Kidney epithelial cell (primary cell): ENCODE results near the gene PAQR5. TPM values are rescaled to one million over a fixed set of nuclear protein-coding genes. Genes with fewer than 3 reads are reported as not detected.

Experiments
- DNase-seq: peaks from one replicate; pipeline ENCODE4 v3.0.0-alpha.2; 2010; ENCODE audit warnings: low read depth
- H3K27me3 ChIP-seq: 2 replicates; pipeline ENCODE4 v1.6.0; 2011; ENCODE audit warnings: low read length; ENCODE audit not compliant: control insufficient read depth, insufficient read depth
- H3K36me3 ChIP-seq: 2 replicates; pipeline ENCODE4 v1.5.1; 2011; ENCODE audit warnings: low read length; ENCODE audit not compliant: control insufficient read depth, insufficient read depth
- H3K4me3 ChIP-seq: 2 replicates; pipeline ENCODE4 v1.5.1; 2011; ENCODE audit warnings: low read depth, mild to moderate bottlenecking, control low read depth, low read length
- CTCF ChIP-seq: IDR thresholded peaks from 2 replicates; pipeline ENCODE4 v1.5.1; 2011; ENCODE audit warnings: mild to moderate bottlenecking, moderate library complexity, low read length, control low read depth, inconsistent platforms; ENCODE audit not compliant: insufficient read depth, poor library complexity, severe bottlenecking
- total RNA-seq: library from RNA; depleted of rRNA; stranded (reverse); fragments of >200 nt; gene quantifications from 2 replicates; pipeline ENCODE4 v1.2.3, GENCODE V29; 2015

The PAQR5 gene
- total RNA-seq, 1 donor from 2014 or later = 9.7 TPM

GRCh38 chr15:69316291-69316690 is 17.6 kb downstream of the PAQR5 start:
- no peak overlapping the region for H3K4me3 ChIP-seq
- no peaks in the 10 kb centered on the region for H3K27me3 ChIP-seq
- no peak for TF ChIP-seq CTCF
- no peaks in the 10 kb centered on the region for H3K36me3 ChIP-seq
- no peak for DNase-seq

- no peaks in the 10 kb centered on the region for H3K36me3 ChIP-seq
- H3K27me3 ChIP-seq = no peaks in the 10 kb centered on the region
- no peak overlapping the region for H3K4me3 ChIP-seq
- no peak for DNase-seq
- TF ChIP-seq CTCF = no peak
Measured at GRCh38 chr15:69317392-69317841, 18.7 kb downstream of the PAQR5 start.

DNA sequence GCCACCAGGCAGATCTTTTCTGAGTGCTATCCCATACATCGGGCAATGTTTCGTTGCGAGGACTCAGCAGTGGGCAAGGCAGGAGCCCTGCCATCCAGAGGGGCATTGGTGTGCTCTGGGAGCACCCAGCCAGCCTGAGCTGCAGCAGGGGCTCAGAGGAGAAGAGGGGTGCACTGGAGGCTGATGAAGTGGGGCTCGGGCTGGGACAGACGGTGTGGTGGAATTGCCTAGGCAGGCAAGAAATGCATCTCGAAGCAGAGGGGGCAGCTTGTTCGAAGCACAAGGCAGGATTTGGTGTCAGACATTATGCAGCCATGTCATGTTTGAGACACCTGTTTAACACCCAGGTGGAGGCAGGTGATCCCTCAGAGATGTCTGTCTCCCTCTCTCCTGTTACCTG is 19.3 kb downstream of the PAQR5 start:
- TF ChIP-seq CTCF = no peak
- peaks cover under 1% of the 10 kb centered on the region for H3K27me3 ChIP-seq
- no peak for DNase-seq
- no peak overlapping the region for H3K4me3 ChIP-seq
- no peaks in the 10 kb centered on the region for H3K36me3 ChIP-seq

DNA sequence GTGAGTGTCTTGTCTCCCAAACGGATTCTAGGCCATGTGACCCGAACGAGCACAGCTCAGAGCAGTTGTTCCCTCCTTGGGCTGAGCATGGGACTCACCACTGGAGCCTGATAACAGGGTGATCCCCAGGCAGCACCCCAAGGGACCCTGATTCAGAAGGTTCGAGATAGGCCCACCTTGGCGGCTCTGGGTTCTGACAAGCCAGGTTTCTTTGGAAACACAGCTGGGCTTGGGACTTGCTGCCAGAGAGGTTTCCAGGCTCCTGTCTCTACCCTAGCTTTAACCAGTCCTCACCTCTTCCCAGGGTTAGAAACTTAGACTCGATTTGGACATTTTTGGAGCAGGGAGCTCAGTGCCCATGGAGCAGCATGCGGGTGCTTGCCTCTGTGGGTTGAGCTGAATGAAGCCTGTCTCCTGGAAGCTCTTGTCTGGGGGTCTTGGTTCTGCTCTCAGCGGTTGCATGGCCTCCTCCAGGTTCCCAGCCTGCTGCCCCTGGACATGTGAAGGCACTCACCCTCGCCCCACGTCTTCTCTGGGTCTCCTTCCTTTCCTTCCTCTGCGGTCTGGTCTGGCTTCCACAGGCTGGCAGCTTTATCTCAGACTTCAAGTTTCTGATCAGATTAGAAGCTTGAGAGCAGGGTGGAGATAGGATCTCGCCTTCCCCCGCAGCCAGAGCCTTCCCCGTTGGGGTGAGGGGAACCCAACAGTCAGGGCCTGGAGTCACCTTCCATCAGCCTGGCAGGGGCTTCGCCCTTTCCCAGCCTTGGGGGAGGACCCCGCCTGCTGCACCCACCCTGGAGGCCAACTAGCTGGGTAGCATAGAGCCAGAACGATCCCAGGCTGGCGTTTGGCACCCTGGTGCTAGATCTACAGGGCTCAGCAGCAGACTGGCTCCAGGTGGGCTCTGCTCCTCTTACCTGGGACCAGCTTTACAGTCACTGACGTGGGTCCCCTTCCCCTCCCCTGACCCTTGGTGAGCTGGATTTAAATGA is 21.0 kb downstream of the PAQR5 start:
- no peak overlapping the region for H3K4me3 ChIP-seq
- H3K36me3 ChIP-seq = no peaks in the 10 kb centered on the region
- H3K27me3 ChIP-seq = peaks cover 2% of the 10 kb centered on the region
- DNase-seq = no peak
- TF ChIP-seq CTCF = no peak

- no peak for TF ChIP-seq CTCF
- Histone ChIP-seq H3K36me3 (no peaks in the 10 kb centered on the region), H3K4me3 (no peak overlapping the region), H3K27me3 (peaks cover 2% of the 10 kb centered on the region)
- no peak for DNase-seq
Measured at GRCh38 chr15:69320977-69321554, 22.4 kb downstream of the PAQR5 start.
